Lower leg skin (tissue), 3 donors: ENCODE results near the gene FMNL2.

Experiments used
- POLR2A ChIP-seq, 2 donors: fragments of 450-650 bp; IDR thresholded peaks; one replicate each; pipeline ENCODE4 v1.6.1; 2016 to 2017; ENCODE audit warnings: antibody characterized with exemption in 2 of 2, mild to moderate bottlenecking in 1 of 2, moderate library complexity in 1 of 2
- TF ChIP-seq, protein P1 (sequence below), 3 donors: fragments of 450-650 bp; IDR thresholded peaks; one replicate each; pipeline ENCODE4 v1.5.1; 2016; ENCODE audit warnings: antibody characterized with exemption in 3 of 3, mild to moderate bottlenecking in 3 of 3, moderate library complexity in 2 of 3

DNA sequence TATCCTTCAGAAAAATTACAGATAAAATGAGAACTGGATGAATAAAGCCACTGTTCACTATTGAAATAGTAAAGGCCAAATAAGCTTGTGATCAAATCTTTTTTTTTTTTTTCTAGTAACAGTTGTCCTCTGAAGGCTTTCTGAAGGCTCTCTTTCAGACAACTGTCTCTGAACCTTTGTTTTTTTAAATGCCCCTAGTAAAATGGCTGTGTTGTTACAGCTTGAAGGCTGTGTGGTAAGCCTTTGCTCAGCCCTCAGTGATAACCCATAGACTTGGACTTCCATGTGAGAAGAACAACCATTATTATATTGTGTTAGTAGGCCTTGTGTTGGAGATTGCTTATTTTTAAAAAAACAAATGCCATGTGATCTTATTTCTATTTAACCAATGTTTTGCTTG, 17.6 kb downstream of the FMNL2 start:
- TF ChIP-seq, protein P1, sequence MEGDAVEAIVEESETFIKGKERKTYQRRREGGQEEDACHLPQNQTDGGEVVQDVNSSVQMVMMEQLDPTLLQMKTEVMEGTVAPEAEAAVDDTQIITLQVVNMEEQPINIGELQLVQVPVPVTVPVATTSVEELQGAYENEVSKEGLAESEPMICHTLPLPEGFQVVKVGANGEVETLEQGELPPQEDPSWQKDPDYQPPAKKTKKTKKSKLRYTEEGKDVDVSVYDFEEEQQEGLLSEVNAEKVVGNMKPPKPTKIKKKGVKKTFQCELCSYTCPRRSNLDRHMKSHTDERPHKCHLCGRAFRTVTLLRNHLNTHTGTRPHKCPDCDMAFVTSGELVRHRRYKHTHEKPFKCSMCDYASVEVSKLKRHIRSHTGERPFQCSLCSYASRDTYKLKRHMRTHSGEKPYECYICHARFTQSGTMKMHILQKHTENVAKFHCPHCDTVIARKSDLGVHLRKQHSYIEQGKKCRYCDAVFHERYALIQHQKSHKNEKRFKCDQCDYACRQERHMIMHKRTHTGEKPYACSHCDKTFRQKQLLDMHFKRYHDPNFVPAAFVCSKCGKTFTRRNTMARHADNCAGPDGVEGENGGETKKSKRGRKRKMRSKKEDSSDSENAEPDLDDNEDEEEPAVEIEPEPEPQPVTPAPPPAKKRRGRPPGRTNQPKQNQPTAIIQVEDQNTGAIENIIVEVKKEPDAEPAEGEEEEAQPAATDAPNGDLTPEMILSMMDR (IDR thresholded peaks at IDR 0.05) = no peak
- no peak for TF ChIP-seq POLR2A (IDR thresholded peaks at IDR 0.05)
